ENCODE measurements around the gene NELFA. TPM values are rescaled to one million over a fixed set of nuclear protein-coding genes. Genes with fewer than 3 reads are reported as not detected.

Gene NELFA
- total RNA-seq, 2 donors from 2014 or later, result 29.5 to 53.3 TPM

- intact Hi-C loops (cut with DNase I), result no loop called here
- no peak overlapping the region for H3K4me3 ChIP-seq
- peaks cover 0 to 3% of the 10 kb centered on the region in 2 donors for H3K36me3 ChIP-seq
- no peaks in the 10 kb centered on the region for H3K27me3 ChIP-seq (replicated peaks; ENCODE audit: insufficient read depth)
- WGBS, result 92% methylated on average over 5 of the region's 5 CpGs
- no peaks in the 10 kb centered on the region for H3K9me3 ChIP-seq
- TF ChIP-seq CTCF (IDR thresholded peaks at IDR 0.05), result no peak
- TF ChIP-seq POLR2A (IDR thresholded peaks at IDR 0.05), result no peak
- no peak for TF ChIP-seq POLR2AphosphoS5 (IDR thresholded peaks at IDR 0.05)
- no peak overlapping the region for H3K27ac ChIP-seq
- no peak for DNase-seq (ENCODE audit: low spot score)
- no peaks in the 10 kb centered on the region for H3K4me1 ChIP-seq (replicated peaks)
Observed at GRCh38 chr4:1952719-1953118, 56.1 kb downstream of the NELFA start.

- intact Hi-C loops (cut with DNase I), result no loop called here
- Histone ChIP-seq H3K27me3 (replicated peaks; ENCODE audit: insufficient read depth) (no peaks in the 10 kb centered on the region), H3K4me3 (no peak overlapping the region), H3K9me3 (no peaks in the 10 kb centered on the region), H3K27ac (no peak overlapping the region), H3K36me3 (peaks cover 0 to 3% of the 10 kb centered on the region in 2 donors), H3K4me1 (replicated peaks) (no peaks in the 10 kb centered on the region)
- TF ChIP-seq POLR2A (IDR thresholded peaks at IDR 0.05) (no peak), CTCF (IDR thresholded peaks at IDR 0.05) (no peak), POLR2AphosphoS5 (IDR thresholded peaks at IDR 0.05) (no peak)
- 88% methylated on average over 16 of the region's 20 CpGs for WGBS
- DNase-seq (ENCODE audit: low spot score), result no peak
Observed at GRCh38 chr4:1952058-1952700, 56.6 kb downstream of the NELFA start.

- no peaks in the 10 kb centered on the region for H3K4me1 ChIP-seq (replicated peaks)
- intact Hi-C loops (cut with DNase I), result no loop called here
- no peaks in the 10 kb centered on the region for H3K36me3 ChIP-seq
- H3K27me3 ChIP-seq (replicated peaks; ENCODE audit: insufficient read depth), result no peaks in the 10 kb centered on the region
- no peak for DNase-seq (ENCODE audit: low spot score)
- TF ChIP-seq POLR2AphosphoS5 (IDR thresholded peaks at IDR 0.05), result no peak
- TF ChIP-seq CTCF (IDR thresholded peaks at IDR 0.05), result no peak
- TF ChIP-seq POLR2A (IDR thresholded peaks at IDR 0.05), result no peak
- no peaks in the 10 kb centered on the region for H3K9me3 ChIP-seq
- 91% methylated on average over 10 of the region's 10 CpGs for WGBS
- no peak overlapping the region for H3K27ac ChIP-seq
- no peak overlapping the region for H3K4me3 ChIP-seq
Observed at GRCh38 chr4:1950369-1950768, 58.4 kb downstream of the NELFA start.

GRCh38 chr4:1948892-1949436 lies 59.8 kb downstream of the NELFA start:
- DNase-seq (ENCODE audit: low spot score), result no peak
- Histone ChIP-seq H3K27ac (no peak overlapping the region), H3K4me3 (no peak overlapping the region), H3K9me3 (no peaks in the 10 kb centered on the region), H3K36me3 (no peaks in the 10 kb centered on the region), H3K4me1 (replicated peaks) (no peaks in the 10 kb centered on the region), H3K27me3 (replicated peaks; ENCODE audit: insufficient read depth) (no peaks in the 10 kb centered on the region)
- 83% methylated on average over 8 of the region's 8 CpGs for WGBS
- intact Hi-C loops (cut with DNase I), result no loop called here
- TF ChIP-seq POLR2AphosphoS5 (IDR thresholded peaks at IDR 0.05), result no peak
- TF ChIP-seq POLR2A (IDR thresholded peaks at IDR 0.05), result no peak
- TF ChIP-seq CTCF (IDR thresholded peaks at IDR 0.05), result no peak

- intact Hi-C loops (cut with DNase I), result no loop called here
- Histone ChIP-seq H3K27ac (no peak overlapping the region), H3K9me3 (no peaks in the 10 kb centered on the region), H3K27me3 (replicated peaks; ENCODE audit: insufficient read depth) (no peaks in the 10 kb centered on the region), H3K4me3 (no peak overlapping the region), H3K36me3 (no peaks in the 10 kb centered on the region), H3K4me1 (replicated peaks) (no peaks in the 10 kb centered on the region)
- TF ChIP-seq POLR2AphosphoS5 (IDR thresholded peaks at IDR 0.05) (no peak), CTCF (IDR thresholded peaks at IDR 0.05) (no peak), POLR2A (IDR thresholded peaks at IDR 0.05) (no peak)
- DNase-seq (ENCODE audit: low spot score), result no peak
- 92% methylated on average over 16 of the region's 16 CpGs for whole genome bisulfite sequencing
Observed at GRCh38 chr4:1948232-1948631, 60.5 kb downstream of the NELFA start.
